Peyer's patch (tissue), 4 donors: ENCODE data around the gene MAOA. TPM values are rescaled to one million over a fixed set of nuclear protein-coding genes. Genes with fewer than 3 reads are reported as not detected.
"Not testable (repeated sequence)": the region's sequence is repeated elsewhere in the genome, so short reads cannot be mapped to it uniquely, and the experiment has no call there.

Experiments used
- DNase-seq, 3 donors: peaks; one replicate each; pipeline ENCODE4 v3.0.0-alpha.2; 2017 to 2019
- H3K27ac ChIP-seq, 4 donors: fragments of 200-600 bp; sonication (generic); one replicate each; pipeline ENCODE4 v1.5.1; 2016 to 2019
- H3K27me3 ChIP-seq, 2 donors: fragments of 200-600 bp; sonication (generic); one replicate each; pipeline ENCODE4 v1.5.1; 2019
- H3K36me3 ChIP-seq, 3 donors: fragments of 200-600 bp; sonication (generic); one replicate each; pipeline ENCODE4 v1.5.1; 2016 to 2019
- H3K4me1 ChIP-seq, 4 donors: fragments of 200-600 bp; sonication (generic); one replicate each; pipeline ENCODE4 v1.5.1; 2016 to 2019
- H3K4me3 ChIP-seq, 4 donors: fragments of 200-600 bp; sonication (generic); 1 replicate in 3 of 4; 2 replicates in 1 of 4; pipeline ENCODE4 v1.5.1; 2016 to 2019; ENCODE audit warnings: mild to moderate bottlenecking in 1 of 4
- H3K9me3 ChIP-seq, 4 donors: fragments of 200-600 bp; sonication (generic); one replicate each; pipeline ENCODE4 v1.5.1; 2016 to 2019; ENCODE audit warnings: mild to moderate bottlenecking in 1 of 4
- POLR2A ChIP-seq, 2 donors: fragments of 450-650 bp; IDR thresholded peaks; one replicate each; pipeline ENCODE4 v1.5.1; 2017; ENCODE audit warnings: antibody characterized with exemption in 2 of 2, mild to moderate bottlenecking in 2 of 2, moderate library complexity in 2 of 2
- total RNA-seq, 4 donors: library from RNA; depleted of rRNA; stranded (reverse); fragments of >200 nt; gene quantifications; one replicate each; pipeline ENCODE4 v1.1.0, GENCODE V29; 2016
- TF ChIP-seq, protein P1 (sequence below), 6 experiments: fragments of 450-650 bp in 4 of 6; fragments of 200-600 bp in 2 of 6; sonication (generic) in 1 of 6; IDR thresholded peaks; one replicate each; pipeline ENCODE4 v1.5.1; 2017 to 2019; ENCODE audit warnings: antibody characterized with exemption in 6 of 6, mild to moderate bottlenecking in 3 of 6, moderate library complexity in 1 of 6

MAOA gene
- total RNA-seq, result 100 to 1,000 TPM; 171 to 883 (median 688) TPM

DNA sequence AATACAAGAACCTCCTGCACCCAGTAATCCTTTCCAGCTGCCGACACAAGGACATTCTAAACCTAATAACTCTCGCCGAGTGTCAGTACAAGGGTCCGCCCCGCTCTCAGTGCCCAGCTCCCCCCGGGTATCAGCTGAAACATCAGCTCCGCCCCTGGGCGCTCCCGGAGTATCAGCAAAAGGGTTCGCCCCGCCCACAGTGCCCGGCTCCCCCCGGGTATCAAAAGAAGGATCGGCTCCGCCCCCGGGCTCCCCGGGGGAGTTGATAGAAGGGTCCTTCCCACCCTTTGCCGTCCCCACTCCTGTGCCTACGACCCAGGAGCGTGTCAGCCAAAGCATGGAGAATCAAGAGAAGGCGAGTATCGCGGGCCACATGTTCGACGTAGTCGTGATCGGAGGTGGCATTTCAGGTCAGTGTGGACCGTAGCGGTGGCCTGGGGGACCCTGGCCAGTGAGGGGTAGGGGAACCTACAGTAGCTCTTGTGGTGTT is at the start of gene MAOA:
TSS of gene MAOA (plus strand) at position 295 of the 490 bp plus-strand sequence. CDS start at position 338, 43 bp downstream.
- Histone ChIP-seq H3K36me3 (no peaks in the 10 kb centered on the region), H3K9me3 (no peaks in the 10 kb centered on the region), H3K4me3 (peak within 1 kb of the TSS; percentile 53 to 84 (median 70)), H3K27me3 (no peaks in the 10 kb centered on the region), H3K27ac (peak within 1 kb of the TSS; percentile 65 to 97 (median 88)), H3K4me1 (no peaks in the 10 kb centered on the region)
- TF ChIP-seq POLR2A (IDR thresholded peaks at IDR 0.05), result peak; percentile 65 to 76
- TF ChIP-seq, protein P1, sequence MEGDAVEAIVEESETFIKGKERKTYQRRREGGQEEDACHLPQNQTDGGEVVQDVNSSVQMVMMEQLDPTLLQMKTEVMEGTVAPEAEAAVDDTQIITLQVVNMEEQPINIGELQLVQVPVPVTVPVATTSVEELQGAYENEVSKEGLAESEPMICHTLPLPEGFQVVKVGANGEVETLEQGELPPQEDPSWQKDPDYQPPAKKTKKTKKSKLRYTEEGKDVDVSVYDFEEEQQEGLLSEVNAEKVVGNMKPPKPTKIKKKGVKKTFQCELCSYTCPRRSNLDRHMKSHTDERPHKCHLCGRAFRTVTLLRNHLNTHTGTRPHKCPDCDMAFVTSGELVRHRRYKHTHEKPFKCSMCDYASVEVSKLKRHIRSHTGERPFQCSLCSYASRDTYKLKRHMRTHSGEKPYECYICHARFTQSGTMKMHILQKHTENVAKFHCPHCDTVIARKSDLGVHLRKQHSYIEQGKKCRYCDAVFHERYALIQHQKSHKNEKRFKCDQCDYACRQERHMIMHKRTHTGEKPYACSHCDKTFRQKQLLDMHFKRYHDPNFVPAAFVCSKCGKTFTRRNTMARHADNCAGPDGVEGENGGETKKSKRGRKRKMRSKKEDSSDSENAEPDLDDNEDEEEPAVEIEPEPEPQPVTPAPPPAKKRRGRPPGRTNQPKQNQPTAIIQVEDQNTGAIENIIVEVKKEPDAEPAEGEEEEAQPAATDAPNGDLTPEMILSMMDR (IDR thresholded peaks at IDR 0.05), result no peak
- DNase-seq, result peak; percentile 39 to 92 (median 92)

DNA sequence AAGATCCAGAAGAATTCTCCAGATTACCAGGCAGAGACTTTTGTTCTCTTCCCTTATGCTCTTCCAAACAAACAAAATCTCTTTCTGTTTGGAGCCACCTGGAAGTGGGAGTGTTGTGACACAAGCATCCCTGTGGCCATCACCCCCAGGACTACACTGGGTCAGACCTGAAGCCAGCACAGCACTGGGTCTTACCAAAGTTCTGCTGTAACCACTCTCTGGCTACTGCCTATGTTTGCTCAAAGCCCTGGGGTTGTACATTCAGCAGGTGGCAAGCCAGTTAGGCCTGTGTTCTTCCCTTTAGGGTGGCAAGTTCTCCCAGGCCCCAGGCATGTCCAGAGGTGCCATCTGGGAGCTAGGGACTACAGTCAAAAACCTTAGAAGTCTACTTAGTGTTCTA is 43.7 kb upstream of the MAOA start:
- no peaks in the 10 kb centered on the region for H3K36me3 ChIP-seq
- TF ChIP-seq, protein P1 (IDR thresholded peaks at IDR 0.05), result no peak
- no peak for TF ChIP-seq POLR2A (IDR thresholded peaks at IDR 0.05)
- no peak for DNase-seq
- no peaks in the 10 kb centered on the region for H3K4me1 ChIP-seq
- no peak overlapping the region for H3K4me3 ChIP-seq
- H3K9me3 ChIP-seq, result no peaks in the 10 kb centered on the region
- H3K27ac ChIP-seq, result no peak overlapping the region
- no peaks in the 10 kb centered on the region for H3K27me3 ChIP-seq

- Histone ChIP-seq H3K36me3 (no peaks in the 10 kb centered on the region), H3K27ac (no peak overlapping the region), H3K4me1 (no peaks in the 10 kb centered on the region), H3K27me3 (no peaks in the 10 kb centered on the region), H3K4me3 (no peak overlapping the region), H3K9me3 (no peaks in the 10 kb centered on the region)
- DNase-seq, result no peak
- no peak for TF ChIP-seq POLR2A (IDR thresholded peaks at IDR 0.05)
- TF ChIP-seq, protein P1 (IDR thresholded peaks at IDR 0.05), result no peak
Observed at GRCh38 chrX:43615660-43616059, 40.4 kb upstream of the MAOA start.

DNA sequence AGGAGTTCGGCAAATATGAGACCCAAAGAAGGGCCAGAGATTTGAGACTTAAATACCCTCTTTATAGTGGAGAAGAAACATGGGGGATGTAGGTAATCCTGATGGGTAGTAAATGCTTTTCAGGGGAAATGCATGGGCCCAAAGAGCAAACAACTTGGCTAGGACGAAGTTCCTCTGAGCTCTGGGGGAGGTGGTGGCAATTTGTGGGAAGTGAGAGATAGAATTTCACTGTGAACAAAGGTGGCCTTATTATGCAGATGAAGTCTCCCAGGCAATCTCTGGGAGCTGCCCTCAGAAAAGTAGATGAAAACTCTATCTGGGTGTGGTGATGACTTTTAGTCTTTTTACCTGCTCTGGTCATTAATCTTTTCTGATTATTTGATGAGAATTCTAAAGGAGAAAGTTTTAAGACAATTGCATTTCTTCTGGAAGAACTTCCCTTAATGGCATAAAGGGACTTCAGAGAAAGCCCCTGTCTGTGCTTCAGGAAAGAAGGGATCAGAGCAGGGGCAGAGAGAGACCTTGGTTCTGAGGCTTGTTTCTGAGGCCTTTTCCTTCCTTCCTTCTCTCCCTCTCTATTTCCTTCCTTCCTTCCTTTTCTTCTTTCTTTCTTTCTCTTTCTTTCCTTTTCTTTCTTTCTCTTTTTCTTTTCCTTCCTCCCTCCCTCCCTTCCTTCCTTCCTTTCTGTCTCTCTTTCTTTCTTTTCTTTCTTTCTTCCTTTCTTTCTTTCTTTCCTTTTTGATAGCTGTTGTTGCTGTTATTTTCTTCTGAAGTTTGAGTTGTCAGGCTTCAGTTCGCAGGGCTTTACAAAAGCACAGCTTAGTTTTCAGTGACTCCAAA is 37.5 kb upstream of the MAOA start:
- Histone ChIP-seq H3K27me3 (no peaks in the 10 kb centered on the region), H3K4me1 (no peaks in the 10 kb centered on the region), H3K27ac (peak overlapping the region in 2 of 4 donors; percentile 38 to 56), H3K9me3 (no peaks in the 10 kb centered on the region), H3K4me3 (no peak overlapping the region), H3K36me3 (no peaks in the 10 kb centered on the region)
- DNase-seq, result no peak
- TF ChIP-seq, protein P1 (IDR thresholded peaks at IDR 0.05), result no peak

DNA sequence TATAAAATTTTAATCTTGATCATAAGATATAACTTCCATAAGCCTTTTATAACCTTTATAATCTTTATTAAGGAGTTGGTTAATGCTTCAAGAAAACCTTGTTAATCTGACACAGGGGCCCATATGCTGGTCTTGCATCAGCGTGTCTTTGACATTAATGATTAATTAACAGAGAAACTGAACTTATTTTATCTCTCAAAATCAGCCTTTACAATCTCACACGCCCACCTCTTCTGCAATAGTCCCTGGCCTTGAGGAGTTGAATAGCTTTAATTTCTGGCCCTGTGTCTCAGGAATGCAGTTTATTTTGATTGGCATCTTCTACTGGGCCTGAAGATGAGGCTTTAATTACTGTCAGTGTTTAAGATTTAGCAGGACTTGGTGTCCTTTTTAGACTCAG is 36.2 kb upstream of the MAOA start:
- H3K4me3 ChIP-seq, H3K9me3 ChIP-seq, H3K4me1 ChIP-seq, H3K27me3 ChIP-seq, H3K36me3 ChIP-seq, H3K27ac ChIP-seq: not testable (repeated sequence)
- peak in 1 of 3 donors; percentile 49 for DNase-seq

DNA sequence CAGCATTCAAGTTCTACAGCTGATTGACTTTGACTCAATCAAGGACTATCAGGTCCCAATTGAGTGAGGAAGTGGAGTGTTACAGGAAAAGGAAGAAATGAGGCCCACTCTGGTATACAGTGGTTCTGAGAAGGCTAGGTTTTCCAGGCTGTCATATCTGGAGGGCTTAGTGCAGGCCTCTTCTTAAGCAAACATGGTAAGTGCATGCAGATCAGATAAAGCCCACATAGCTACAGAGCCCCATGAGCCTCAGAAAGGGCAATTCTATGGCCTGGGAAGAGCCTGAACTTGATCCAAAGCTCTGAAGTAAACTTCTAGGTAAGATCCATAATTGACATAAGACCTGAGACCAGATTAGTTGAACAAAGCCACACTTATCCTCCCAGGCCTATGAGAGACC is 29.0 kb upstream of the MAOA start:
- TF ChIP-seq, protein P1 (IDR thresholded peaks at IDR 0.05), result no peak
- no peak for TF ChIP-seq POLR2A (IDR thresholded peaks at IDR 0.05)
- Histone ChIP-seq H3K27me3 (no peaks in the 10 kb centered on the region), H3K4me1 (no peaks in the 10 kb centered on the region), H3K27ac (no peak overlapping the region), H3K36me3 (no peaks in the 10 kb centered on the region), H3K9me3 (no peaks in the 10 kb centered on the region), H3K4me3 (no peak overlapping the region)
- no peak for DNase-seq
